SJCRH30 (cell line): ENCODE measurements around the gene SH2D3C. TPM values are rescaled to one million over a fixed set of nuclear protein-coding genes. Genes with fewer than 3 reads are reported as not detected.

ENCODE experiments used
- DNase-seq, 2 experiments: peaks; one replicate each; pipeline ENCODE4 v3.0.0-alpha.2; 2015 to 2020
- H3K27ac ChIP-seq: fragments of 250-450 bp; sonication (Bioruptor Pico); 2 replicates; pipeline ENCODE4 v1.5.1; 2020; ENCODE audit warnings: mild to moderate bottlenecking, moderate library complexity
- H3K27me3 ChIP-seq: fragments of 250-450 bp; sonication (Bioruptor Pico); 2 replicates; pipeline ENCODE4 v1.5.1; 2020; ENCODE audit warnings: mild to moderate bottlenecking, moderate library complexity
- H3K36me3 ChIP-seq: fragments of 250-450 bp; sonication (Bioruptor Pico); 2 replicates; pipeline ENCODE4 v1.5.1; 2020; ENCODE audit warnings: mild to moderate bottlenecking, moderate library complexity
- H3K4me1 ChIP-seq: fragments of 250-450 bp; sonication (Bioruptor Pico); 2 replicates; pipeline ENCODE4 v1.5.1; 2020; ENCODE audit warnings: mild to moderate bottlenecking, moderate library complexity
- H3K4me3 ChIP-seq: fragments of 250-450 bp; sonication (Bioruptor Pico); 2 replicates; pipeline ENCODE4 v1.5.1; 2020; ENCODE audit warnings: mild to moderate bottlenecking, moderate library complexity
- H3K9me3 ChIP-seq: fragments of 250-450 bp; sonication (Bioruptor Pico); replicated peaks from 2 replicates; pipeline ENCODE4 v1.5.1; 2020; ENCODE audit warnings: mild to moderate bottlenecking, moderate library complexity
- total RNA-seq: library from RNA; depleted of rRNA; stranded (reverse); fragments of >200 nt; shearing (Covaris generic); gene quantifications from 2 replicates; pipeline ENCODE4 v1.2.3, GENCODE V29; 2014

SH2D3C gene
- total RNA-seq, 1 experiment from 2014 or later, result 0.99 TPM

DNA sequence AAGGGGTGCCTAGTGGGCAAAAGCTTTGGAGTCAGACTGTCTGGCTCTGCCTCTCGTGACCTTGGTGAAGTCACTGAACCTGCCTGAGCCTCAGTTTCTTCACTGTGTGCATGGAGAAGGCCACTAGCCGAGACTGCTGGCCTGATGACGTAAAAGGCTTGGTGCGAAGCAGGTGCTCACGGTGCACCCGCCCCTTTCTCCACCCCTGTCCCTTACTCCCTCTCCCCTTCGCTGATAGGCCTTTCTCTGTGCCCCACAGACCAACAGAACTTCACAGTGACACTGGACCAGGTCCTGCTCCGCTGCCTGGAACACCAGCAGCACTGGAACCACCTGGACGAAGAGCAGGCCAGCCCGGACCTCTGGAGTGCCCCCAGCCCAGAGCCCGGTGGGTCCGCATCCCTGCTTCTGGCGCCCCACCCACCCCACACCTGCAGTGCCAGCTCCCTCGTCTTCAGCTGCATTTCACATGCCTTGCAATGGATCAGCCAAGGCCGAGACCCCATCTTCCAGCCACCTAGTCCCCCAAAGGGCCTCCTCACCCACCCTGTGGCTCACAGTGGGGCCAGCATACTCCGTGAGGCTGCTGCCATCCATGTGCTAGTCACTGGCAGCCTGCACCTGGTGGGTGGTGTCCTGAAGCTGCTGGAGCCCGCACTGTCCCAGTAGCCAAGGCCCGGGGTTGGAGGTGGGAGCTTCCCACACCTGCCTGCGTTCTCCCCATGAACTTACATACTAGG is 34.6 kb upstream of the SH2D3C start:
- no peak for DNase-seq
- Histone ChIP-seq H3K4me1 (peaks cover 9% of the 10 kb centered on the region), H3K27ac (no peak overlapping the region), H3K4me3 (no peak overlapping the region), H3K36me3 (peaks cover 25% of the 10 kb centered on the region), H3K9me3 (no peaks in the 10 kb centered on the region), H3K27me3 (no peaks in the 10 kb centered on the region)

DNA sequence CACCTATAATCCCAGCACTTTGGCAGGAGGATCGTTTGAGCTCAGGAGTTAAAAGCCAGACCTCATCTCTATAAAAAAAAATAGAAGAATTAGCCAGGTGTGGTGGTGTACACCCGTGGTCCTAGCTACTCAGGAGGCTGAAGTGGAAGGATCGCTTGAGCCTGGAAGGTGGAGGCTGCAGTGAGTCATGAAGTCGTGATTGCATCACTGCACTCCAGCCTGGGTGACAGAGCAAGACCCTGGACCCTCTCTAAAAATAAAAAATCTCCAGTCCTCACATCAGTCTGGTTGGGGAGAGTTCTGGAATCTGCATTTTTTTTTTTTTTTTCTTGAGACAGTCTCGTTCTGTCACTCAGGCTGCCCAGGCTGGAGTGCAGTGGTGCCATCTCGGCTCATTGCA is 33.5 kb upstream of the SH2D3C start:
- no peak overlapping the region for H3K27ac ChIP-seq
- H3K4me3 ChIP-seq, result no peak overlapping the region
- H3K9me3 ChIP-seq, result no peaks in the 10 kb centered on the region
- no peaks in the 10 kb centered on the region for H3K4me1 ChIP-seq
- DNase-seq, result no peak
- H3K27me3 ChIP-seq, result no peaks in the 10 kb centered on the region
- H3K36me3 ChIP-seq, result peaks cover 25% of the 10 kb centered on the region

DNA sequence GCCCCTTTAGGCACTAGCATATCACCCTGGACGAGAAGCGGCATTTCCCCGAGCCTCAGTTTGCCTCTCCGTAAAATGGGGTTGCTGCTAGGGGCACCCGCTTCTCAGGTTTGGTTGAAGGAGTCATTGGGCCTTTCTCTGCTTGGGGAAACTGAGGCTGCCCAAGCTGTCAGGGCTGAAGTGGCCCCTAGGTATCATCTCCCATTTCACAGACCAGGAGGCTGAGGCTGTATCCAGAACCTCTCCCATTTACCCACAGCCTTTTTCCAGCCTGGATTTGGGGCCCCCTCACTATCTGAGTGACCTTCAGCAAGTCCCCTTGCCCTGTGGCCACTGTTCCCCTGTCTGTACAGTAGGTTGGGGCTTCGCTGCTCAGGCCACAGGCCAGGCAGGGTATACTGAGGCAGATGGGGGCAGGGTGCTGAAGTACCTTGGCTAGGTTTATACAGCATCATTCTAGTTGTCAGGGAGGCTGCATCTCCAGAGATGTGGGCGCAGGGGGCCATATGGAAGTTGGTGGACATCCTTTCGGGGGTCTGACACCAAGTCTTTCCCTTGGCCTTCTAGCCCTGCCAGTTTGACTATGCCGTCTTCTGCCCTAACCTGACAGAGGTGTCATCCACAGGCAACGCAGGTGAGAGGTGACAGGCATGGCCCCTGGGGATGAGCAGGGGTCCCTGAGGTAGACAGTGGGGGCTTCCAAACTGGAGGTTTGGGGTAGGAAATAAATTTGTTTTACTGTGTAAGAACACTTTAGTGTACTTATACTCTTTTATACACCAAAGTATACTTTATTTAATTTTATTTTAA is 32.1 kb upstream of the SH2D3C start:
- H3K27me3 ChIP-seq, result no peaks in the 10 kb centered on the region
- peaks cover 21% of the 10 kb centered on the region for H3K36me3 ChIP-seq

DNA sequence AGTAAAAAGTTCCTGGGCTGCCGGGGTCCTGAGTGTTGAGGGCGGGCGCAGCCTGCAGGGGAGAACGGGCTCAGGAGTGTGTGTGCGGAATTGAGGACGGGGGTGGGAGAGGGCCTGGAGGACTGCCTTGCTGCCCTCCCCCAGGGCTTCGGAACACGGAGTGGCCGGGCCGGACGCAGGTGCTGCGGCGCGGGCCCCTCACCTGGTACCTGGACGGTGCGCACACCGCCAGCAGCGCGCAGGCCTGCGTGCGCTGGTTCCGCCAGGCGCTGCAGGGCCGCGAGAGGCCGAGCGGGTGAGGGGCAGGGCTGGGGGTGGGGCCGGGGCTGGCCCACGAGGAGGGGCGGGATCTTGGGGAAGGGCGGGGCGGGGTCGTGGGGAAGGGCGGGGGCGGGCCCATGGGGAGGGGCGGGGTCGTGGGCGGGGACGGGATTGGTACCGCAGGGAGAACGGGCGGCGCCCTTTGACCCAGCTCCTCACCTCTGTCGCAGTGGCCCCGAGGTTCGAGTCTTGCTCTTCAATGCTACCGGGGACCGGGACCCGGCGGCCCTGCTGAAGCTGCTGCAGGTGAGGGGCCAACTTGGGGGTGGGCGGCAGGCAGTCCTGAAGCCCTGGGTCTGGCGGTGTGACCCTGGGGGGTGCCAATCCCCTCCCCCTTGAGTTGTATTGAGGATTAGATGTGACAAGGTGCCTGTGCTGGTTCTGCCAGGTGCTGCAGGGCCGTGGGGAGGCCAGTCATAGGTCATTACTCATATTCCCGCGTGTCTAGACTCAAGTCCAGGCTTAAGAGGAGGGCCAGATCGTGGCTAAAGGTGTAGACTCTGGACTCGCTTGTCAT is 31.3 kb upstream of the SH2D3C start:
- Histone ChIP-seq H3K27ac (no peak overlapping the region), H3K9me3 (no peaks in the 10 kb centered on the region), H3K4me3 (no peak overlapping the region), H3K4me1 (no peaks in the 10 kb centered on the region), H3K36me3 (peaks cover 18% of the 10 kb centered on the region), H3K27me3 (no peaks in the 10 kb centered on the region)
- no peak for DNase-seq

More for the DNA sequence above, 32.1 kb upstream of the SH2D3C start:
- no peaks in the 10 kb centered on the region for H3K4me1 ChIP-seq
- no peak overlapping the region for H3K27ac ChIP-seq
- H3K9me3 ChIP-seq, result no peaks in the 10 kb centered on the region
- DNase-seq, result no peak
- no peak overlapping the region for H3K4me3 ChIP-seq

DNA sequence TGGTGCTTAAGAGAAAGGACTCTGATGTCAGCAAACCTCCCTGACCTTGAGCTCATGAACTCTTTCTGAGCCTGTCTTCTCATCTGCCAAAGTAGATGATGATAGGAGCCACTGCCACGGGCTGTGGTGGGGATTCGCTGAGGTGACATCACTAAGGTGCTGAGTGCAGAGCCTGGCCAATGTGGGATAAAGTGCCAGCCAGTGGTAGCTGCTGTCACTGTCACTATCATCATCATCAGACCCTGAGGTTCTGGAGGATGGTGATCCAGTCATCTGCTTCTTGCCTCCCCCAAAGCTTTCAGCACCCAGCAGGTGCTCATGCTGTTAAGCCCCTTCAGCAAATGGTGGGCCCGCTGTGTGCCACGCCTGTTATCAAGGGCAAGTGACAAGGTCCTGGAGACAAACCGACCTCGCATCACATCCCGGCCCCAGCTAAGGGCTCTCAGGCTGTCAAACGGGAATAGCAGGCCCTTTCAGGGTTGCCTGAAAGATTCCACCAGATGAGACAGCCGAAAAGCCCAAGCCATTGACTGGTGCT is 30.6 kb upstream of the SH2D3C start:
- peaks cover under 1% of the 10 kb centered on the region; the same call in 1 of the 2 replicates for H3K4me1 ChIP-seq
- no peaks in the 10 kb centered on the region for H3K27me3 ChIP-seq
- H3K4me3 ChIP-seq, result no peak overlapping the region
- no peaks in the 10 kb centered on the region for H3K9me3 ChIP-seq
- H3K27ac ChIP-seq, result no peak overlapping the region
- DNase-seq, result no peak
- H3K36me3 ChIP-seq, result peaks cover 15% of the 10 kb centered on the region

DNA sequence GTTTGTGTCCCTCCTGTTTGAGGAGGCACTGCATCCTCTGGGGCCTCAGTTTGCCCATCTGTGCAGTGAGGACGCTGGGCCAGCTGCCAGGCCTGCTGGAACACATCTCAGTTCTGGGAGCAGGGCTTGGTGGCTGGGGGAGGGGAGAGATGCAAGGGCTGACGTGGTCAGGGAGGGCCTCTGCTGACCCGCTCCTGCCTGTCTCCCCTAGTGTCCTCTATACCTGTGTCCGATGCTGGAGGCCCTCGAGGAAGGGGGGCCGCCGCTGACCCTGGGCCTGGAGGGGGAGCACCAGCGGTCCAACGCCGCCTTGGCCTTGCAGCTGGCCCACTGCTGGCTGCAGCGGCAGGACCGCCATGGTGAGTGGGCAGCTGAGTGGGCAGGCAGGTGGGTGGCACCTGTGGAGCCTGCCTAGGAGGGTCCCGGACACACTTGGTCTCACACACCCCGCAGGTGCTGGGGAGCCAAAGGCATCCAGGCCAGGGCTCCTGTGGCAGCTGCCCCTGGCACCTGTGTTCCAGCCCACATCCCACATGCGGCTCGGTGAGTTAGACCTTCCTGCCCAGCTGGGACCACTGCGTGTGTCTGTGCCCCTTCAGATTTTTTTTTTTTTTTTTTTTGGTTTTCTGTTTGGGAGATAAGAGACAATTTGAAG is 30.0 kb upstream of the SH2D3C start:
- Histone ChIP-seq H3K4me3 (no peak overlapping the region), H3K9me3 (no peaks in the 10 kb centered on the region), H3K27ac (no peak overlapping the region), H3K4me1 (peaks cover 5% of the 10 kb centered on the region; the same call in 1 of the 2 replicates), H3K36me3 (peaks cover 9% of the 10 kb centered on the region), H3K27me3 (no peaks in the 10 kb centered on the region)
- no peak for DNase-seq

DNA sequence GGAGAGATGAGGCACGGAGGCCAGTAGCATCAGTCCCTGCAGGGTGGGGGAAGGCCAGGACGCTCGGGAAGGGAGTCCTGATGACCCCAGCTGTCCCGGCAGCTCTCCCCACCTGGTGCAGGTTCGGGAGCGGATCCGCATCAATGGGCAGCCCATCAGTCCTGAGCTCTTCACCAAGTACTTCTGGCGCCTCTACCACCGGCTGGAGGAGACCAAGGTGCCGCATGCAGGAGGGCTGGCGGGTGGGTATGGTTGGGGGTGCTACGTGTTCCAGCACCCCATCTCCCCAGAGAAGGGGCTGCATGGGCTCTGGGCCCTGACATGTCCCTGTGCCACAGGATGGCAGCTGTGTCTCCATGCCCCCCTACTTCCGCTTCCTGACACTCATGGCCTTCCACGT is 28.4 kb upstream of the SH2D3C start:
- no peak overlapping the region for H3K4me3 ChIP-seq
- H3K36me3 ChIP-seq, result peaks cover 4% of the 10 kb centered on the region; the same call in 1 of the 2 replicates
- H3K27ac ChIP-seq, result no peak overlapping the region
- no peaks in the 10 kb centered on the region for H3K9me3 ChIP-seq
- H3K4me1 ChIP-seq, result peaks cover 11% of the 10 kb centered on the region
- H3K27me3 ChIP-seq, result no peaks in the 10 kb centered on the region
- no peak for DNase-seq

DNA sequence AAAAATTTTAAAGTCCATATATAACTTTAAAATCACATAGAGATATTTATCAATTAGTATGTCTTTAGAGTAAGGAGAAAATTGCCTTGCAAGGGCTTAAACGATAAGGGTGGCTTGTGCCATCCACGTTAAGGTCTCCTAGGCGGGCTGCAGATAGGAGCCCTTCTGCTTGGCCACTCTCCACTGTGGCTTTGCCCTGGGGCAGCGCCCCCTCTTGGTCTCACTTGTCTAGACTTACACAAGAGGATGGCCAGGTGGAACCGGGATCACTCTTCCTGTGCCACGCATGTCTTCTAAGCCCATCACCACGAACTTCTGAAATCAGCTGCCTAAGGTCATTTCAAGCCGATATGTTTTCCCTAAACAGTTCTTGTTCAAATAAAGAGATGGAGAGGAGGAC is 27.2 kb upstream of the SH2D3C start:
- no peaks in the 10 kb centered on the region for H3K9me3 ChIP-seq
- DNase-seq, result peak in 1 of 2 experiments; percentile 47
- no peak overlapping the region for H3K4me3 ChIP-seq
- H3K27ac ChIP-seq, result no peak overlapping the region
- H3K36me3 ChIP-seq, result peaks cover 4% of the 10 kb centered on the region; the same call in 1 of the 2 replicates
- H3K4me1 ChIP-seq, result peaks cover 12% of the 10 kb centered on the region
- no peaks in the 10 kb centered on the region for H3K27me3 ChIP-seq

DNA sequence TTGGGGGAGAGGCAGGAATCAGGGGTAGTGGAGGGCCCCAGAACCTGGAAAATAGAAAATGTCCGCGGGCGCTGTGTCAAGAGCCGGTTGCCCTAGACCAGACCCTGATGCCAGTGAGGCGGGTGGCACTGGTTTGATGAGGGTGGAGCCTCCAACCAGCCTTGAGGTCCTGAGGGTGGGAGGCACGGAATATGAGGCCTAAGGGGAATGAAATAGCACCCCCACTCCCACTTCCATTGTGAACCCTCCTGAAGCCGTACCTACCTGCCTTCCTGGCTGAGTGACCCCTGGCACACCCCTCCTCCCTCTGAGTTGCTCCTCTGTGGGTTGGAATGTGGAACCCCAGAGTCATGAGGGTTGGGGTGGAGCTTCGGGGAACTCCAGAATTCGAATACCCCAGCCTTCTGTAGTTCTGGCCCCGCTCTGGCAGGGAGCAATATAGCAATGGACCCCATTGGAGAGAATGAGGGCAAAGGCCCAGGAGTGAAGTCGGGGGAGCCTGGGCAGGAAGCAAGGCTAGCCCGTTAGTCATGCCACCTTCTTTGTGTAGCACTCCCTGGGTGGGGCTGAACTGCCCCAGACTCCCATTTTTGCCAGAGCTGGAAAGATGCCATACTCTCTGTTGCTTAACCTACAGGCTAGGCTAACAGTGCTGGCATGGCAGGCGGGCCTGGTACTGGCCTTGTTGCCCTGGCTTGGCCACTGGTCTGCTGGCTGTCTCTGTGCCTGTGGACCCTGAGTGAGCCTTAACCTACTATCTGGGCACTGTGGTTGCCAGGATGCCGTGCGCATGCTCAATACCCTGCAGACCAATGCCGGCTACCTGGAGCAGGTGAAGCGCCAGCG is 25.3 kb upstream of the SH2D3C start:
- Histone ChIP-seq H3K27me3 (no peaks in the 10 kb centered on the region), H3K4me1 (peaks cover 12% of the 10 kb centered on the region), H3K4me3 (peak overlapping the region; percentile 89), H3K9me3 (no peaks in the 10 kb centered on the region), H3K36me3 (no peaks in the 10 kb centered on the region), H3K27ac (peak overlapping the region; percentile 68)
- no peak for DNase-seq

DNA sequence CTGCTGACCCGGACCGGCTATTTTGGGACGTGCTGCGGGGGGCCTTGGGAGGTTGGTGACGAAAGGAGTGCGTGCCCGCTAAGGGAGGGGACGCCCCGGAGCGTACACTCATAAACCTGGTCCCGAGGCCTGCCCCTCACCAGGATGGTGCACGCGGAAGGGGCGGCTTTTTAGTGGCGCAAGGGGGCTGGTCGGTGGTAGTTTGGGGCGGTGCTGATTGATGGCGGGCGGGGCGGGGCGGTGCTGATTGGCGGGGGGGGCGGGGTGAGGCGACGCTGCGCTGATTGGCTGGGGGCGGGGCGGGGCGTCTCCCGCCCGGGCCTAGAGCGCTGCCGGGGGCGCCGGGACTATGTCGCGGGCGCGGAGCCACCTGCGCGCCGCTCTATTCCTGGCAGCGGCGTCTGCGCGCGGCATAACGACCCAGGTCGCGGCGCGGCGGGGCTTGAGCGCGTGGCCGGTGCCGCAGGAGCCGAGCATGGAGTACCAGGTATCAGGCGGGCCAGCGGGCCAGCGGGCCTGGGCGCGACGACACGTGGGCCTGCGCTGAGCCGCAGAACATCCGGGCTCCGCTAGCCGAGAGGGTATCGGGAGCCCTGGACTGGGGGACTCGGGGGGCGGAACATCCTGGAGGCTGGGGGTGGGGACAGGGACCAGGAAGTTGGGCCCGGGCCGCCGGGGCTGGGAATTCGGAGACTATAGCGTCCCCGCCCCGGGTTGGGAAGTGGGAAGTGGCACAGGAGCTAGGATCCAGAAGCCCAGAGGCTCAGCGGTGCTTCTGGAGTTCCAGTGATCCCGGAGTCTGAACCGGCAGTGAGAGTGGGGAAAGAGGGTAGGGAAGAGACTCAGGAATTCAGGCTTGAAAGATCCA is 24.3 kb upstream of the SH2D3C start, which contains the start of gene FPGS:
FPGS (plus strand) TSS at position 307 of the 868 bp plus-strand sequence; CDS start at position 350, 43 bp downstream.
- Histone ChIP-seq H3K4me3 (peak within 1 kb of the TSS; percentile 89), H3K27me3 (no peaks in the 10 kb centered on the region), H3K4me1 (peaks cover 12% of the 10 kb centered on the region), H3K27ac (peak within 1 kb of the TSS; percentile 68), H3K9me3 (no peaks in the 10 kb centered on the region), H3K36me3 (no peaks in the 10 kb centered on the region)
- peak; percentile 95 for DNase-seq

DNA sequence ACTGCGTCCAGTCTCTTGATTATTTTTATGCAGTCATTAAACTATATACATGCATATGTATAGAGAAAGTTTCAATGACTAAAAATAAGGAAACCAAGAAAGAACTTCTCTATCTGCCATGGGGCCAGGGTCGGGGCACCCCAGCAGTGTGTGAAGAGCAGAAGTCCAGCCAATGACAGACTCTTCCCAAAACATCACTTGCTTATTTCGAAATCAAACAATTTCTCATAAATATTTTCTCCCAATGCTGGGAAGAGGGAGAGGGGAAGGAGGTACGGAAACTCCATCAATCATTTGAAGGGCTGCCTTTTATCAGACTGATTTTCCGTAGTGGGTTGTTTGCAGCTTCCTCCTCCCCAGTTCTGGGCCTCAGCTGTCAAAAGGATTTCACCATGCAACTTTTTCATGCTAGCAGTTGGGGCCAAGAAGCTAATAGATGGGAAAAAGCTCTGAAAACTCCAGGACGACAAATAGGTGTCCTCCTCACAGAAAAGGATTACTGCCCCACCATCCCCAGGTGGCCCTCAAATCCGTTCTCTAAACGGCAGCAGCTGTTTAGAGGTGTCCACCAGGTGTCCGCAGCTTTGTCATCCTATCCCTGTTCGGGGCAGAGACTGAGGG is 23.6 kb upstream of the SH2D3C start:
- H3K9me3 ChIP-seq, result no peaks in the 10 kb centered on the region
- DNase-seq, result no peak
- H3K4me3 ChIP-seq, result peak overlapping the region; percentile 89
- peaks cover 12% of the 10 kb centered on the region for H3K4me1 ChIP-seq
- H3K27me3 ChIP-seq, result no peaks in the 10 kb centered on the region
- H3K27ac ChIP-seq, result no peak overlapping the region
- no peaks in the 10 kb centered on the region for H3K36me3 ChIP-seq

DNA sequence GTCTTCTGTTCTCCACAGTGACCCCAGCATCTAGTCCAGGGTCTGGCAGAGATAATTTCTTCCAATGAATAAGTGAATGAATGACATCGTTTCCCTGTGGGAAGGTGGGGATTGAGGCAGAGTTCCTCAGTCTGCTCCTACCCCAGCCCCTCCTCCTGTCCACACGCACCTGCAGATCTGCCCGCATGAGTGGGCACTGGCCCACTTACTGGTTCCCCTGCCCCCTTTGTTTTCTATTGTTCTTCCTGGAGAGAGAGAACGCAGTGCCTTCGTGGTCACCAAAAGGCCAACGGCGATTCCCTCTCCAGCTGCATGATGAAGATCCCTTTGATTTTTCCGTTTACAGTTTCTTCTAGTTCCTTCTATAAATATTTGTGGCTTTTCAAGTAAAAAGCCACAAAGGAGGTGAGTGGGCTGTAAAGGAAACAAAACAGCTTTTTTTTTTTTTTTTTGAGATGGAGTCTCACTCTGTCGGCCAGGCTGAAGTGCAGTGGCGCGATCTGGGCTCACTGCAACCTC is 18.4 kb upstream of the SH2D3C start:
- Histone ChIP-seq H3K4me3 (no peak overlapping the region), H3K9me3 (no peaks in the 10 kb centered on the region), H3K36me3 (peaks cover 14% of the 10 kb centered on the region), H3K27me3 (no peaks in the 10 kb centered on the region), H3K4me1 (peaks cover 11% of the 10 kb centered on the region), H3K27ac (no peak overlapping the region)
- no peak for DNase-seq
